ENCODE data around the gene CDC34.

CDC34 gene

DNA sequence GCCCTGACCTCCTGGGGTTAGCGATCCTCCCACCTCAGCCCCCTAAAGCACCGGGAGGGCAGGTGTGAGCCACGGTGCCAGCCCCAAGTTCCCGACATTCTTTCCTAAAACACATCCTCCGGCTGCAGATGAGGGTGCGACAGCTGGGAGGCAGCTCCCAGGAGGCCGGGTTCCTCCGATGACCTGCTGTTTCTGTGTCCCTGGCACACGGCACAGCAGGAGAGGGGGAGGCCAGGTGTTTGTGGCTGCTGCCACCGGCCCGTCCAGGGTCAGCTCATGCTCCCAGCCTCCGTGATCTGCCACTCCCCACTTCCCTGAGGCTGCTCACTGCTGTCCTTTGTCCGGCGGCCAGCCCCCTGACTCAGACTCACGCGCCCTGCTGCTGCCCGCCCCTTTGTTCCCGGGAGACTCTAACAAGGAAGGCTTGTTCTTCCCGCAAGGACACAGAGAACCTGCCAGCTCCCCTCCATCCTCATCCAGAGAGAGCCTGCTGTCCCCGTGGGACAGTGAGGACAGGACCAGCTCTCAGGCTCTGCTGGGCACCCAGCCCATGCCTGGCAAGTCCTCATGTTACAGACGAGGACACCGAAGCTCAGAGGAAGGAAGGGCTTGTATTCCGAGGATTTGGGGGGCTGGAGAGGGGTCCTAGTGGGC, 45.9 kb upstream of the CDC34 start:
- no peak for TF ChIP-seq CTCF (IDR thresholded peaks at IDR 0.05; ENCODE audit: low read depth, low read length)
- no peak overlapping the region for H3K4me3 ChIP-seq (replicated peaks in 1 of 2; ENCODE audit: low read depth in 2 of 2, low read length in 2 of 2)
- peak; percentile 11 to 67 for DNase-seq (ENCODE audit: low read depth in 2 of 2)

GRCh38 chr19:488505-489417, 42.8 kb upstream of the CDC34 start:
- TF ChIP-seq CTCF (IDR thresholded peaks at IDR 0.05; ENCODE audit: low read depth, low read length): no peak
- peak overlapping the region; percentile 70 to 78 for H3K4me3 ChIP-seq (replicated peaks in 1 of 2; ENCODE audit: low read depth in 2 of 2, low read length in 2 of 2)
- DNase-seq (ENCODE audit: low read depth in 2 of 2): peak; percentile 94 to 97

DNA sequence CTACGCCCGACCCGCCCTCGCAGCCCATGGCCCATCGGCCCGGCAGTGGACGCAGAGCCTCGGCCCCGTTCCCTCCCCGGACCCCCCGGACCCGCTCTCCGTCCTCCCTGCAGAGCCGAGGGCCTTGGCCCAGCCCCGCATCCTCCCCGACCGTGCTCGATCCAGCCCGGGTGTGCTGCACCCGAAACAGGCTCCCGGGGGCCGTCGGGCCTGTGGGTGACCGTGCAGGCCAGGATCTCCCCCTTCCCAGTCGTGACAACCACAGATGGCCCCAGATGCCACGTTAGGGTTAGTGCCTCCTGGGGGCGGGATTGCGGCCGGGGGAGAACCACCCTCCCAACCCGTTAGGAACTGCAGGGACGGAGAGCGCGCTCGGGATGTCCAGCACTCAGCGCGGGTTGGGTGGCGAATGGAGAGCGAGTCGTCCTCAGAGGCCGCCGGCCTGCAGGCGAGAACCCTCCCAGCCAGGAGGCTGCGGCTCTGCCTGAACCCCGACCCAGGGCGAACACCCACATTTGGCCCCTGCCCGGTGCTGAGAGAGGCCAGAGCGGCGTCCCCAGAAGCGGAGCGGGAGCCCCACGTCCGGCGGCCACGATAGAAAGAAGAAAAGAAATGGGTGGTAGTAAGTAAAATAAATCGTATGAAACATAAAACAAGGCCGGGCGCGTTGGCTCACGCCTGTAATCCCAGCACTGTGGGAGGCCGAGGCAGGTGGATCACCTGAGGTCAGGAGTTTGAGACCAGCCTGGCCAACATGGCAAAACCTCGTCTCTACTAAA, 42.0 kb upstream of the CDC34 start:
- no peak for TF ChIP-seq CTCF (IDR thresholded peaks at IDR 0.05; ENCODE audit: low read depth, low read length)
- peak; percentile 42 to 48 for DNase-seq (ENCODE audit: low read depth in 2 of 2)
- peak overlapping the region; percentile 63 to 78 for H3K4me3 ChIP-seq (replicated peaks in 1 of 2; ENCODE audit: low read depth in 2 of 2, low read length in 2 of 2)

- no peak overlapping the region for H3K4me3 ChIP-seq (replicated peaks in 1 of 2; ENCODE audit: low read depth in 2 of 2, low read length in 2 of 2)
- no peak for TF ChIP-seq CTCF (IDR thresholded peaks at IDR 0.05; ENCODE audit: low read depth, low read length)
- DNase-seq (ENCODE audit: low read depth in 2 of 2): peak in 1 of 2 donors; percentile 24
Observed at GRCh38 chr19:491146-491741, 40.3 kb upstream of the CDC34 start.

GRCh38 chr19:492091-492531, 39.4 kb upstream of the CDC34 start:
- TF ChIP-seq CTCF (IDR thresholded peaks at IDR 0.05; ENCODE audit: low read depth, low read length): no peak
- no peak for DNase-seq (ENCODE audit: low read depth in 2 of 2)

More at GRCh38 chr19:492091-492531, 39.4 kb upstream of the CDC34 start:
- H3K4me3 ChIP-seq (replicated peaks in 1 of 2; ENCODE audit: low read depth in 2 of 2, low read length in 2 of 2): no peak overlapping the region

All from cardiac fibroblast (primary cell).